ENCODE results near the gene NSG1. TPM values are rescaled to one million over a fixed set of nuclear protein-coding genes. Genes with fewer than 3 reads are reported as not detected.

NSG1 gene
- total RNA-seq, 4 donors from 2014 or later, result 0.44 to 6.5 (median 3.6) TPM

DNA sequence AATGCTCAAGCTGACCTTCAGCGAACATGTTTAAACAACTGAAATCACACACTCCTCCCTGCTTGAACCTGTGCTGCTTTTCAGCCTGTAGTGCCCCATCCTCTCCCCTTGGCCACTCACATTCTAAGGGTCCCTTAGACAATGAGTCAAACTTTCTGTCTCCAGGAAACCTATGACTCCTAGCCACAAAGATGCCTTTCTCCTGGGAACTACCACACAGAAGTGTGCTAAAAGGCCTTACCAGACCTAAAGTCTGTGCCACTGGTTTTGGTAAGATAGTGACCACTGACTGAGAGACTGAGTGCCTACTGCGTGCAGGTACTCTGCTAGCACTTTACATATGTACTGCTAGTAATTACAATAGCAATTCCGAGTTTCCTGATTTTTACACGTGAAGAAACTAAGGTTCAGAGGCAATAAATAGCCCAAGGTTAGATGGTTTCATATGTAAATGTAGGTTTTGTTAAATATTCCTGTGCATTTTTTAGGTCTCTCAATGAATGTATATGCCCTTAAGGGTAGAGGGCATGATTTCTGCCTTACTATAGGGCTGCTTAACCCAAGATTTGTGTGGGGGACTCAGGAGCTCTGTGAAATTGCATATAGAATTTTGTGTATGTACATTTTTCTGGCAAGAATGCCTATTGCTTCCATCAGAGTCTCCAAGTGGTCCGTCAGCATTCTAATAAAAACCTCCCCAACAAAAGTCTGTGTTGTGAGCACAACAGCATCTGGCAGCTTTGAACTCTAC is 71.1 kb downstream of the NSG1 start:
- no peaks in the 10 kb centered on the region for H3K27me3 ChIP-seq
- DNase-seq (ENCODE audit: low spot score in 2 of 2), result no peak
- H3K27ac ChIP-seq, result no peak overlapping the region
- WGBS, 2 donors, result 58 to 69% methylated on average over 5 of the region's 5 CpGs
- TF ChIP-seq POLR2A (IDR thresholded peaks at IDR 0.05) (no peak), EP300 (IDR thresholded peaks at IDR 0.05) (no peak)
- TF ChIP-seq, protein P1, sequence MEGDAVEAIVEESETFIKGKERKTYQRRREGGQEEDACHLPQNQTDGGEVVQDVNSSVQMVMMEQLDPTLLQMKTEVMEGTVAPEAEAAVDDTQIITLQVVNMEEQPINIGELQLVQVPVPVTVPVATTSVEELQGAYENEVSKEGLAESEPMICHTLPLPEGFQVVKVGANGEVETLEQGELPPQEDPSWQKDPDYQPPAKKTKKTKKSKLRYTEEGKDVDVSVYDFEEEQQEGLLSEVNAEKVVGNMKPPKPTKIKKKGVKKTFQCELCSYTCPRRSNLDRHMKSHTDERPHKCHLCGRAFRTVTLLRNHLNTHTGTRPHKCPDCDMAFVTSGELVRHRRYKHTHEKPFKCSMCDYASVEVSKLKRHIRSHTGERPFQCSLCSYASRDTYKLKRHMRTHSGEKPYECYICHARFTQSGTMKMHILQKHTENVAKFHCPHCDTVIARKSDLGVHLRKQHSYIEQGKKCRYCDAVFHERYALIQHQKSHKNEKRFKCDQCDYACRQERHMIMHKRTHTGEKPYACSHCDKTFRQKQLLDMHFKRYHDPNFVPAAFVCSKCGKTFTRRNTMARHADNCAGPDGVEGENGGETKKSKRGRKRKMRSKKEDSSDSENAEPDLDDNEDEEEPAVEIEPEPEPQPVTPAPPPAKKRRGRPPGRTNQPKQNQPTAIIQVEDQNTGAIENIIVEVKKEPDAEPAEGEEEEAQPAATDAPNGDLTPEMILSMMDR (IDR thresholded peaks at IDR 0.05), result no peak
- H3K4me3 ChIP-seq, result no peak overlapping the region
- H3K9me3 ChIP-seq, result peaks cover 0 to 3% (median 0%) of the 10 kb centered on the region in 4 donors
- peaks cover 0 to 90% (median 15%) of the 10 kb centered on the region in 3 donors for H3K36me3 ChIP-seq
- H3K4me1 ChIP-seq, result no peaks in the 10 kb centered on the region

DNA sequence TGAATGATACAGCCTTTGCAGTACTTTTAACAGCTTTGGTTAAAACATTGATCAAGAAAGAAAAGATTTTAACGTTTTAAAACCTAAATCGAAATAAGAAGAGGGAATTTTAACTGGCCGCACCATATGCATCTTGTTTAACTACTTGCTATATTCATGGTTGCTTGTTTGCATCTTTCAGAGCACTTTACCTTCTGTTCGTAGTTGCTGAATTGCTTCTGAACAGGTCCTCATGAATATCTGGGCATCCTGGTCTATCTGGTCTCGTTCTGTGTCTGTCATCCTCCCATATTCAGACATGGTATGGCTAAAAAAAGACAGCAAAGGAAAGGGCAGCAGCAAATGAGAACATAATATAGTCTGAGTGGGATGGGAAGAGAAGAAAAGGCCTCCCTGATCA is 72.3 kb downstream of the NSG1 start:
- peaks cover 0 to 78% (median 9%) of the 10 kb centered on the region in 3 donors for H3K36me3 ChIP-seq
- no peaks in the 10 kb centered on the region for H3K9me3 ChIP-seq
- no peak for TF ChIP-seq POLR2A (IDR thresholded peaks at IDR 0.05)
- TF ChIP-seq, protein P1 (IDR thresholded peaks at IDR 0.05), result no peak
- no peak for TF ChIP-seq EP300 (IDR thresholded peaks at IDR 0.05)
- no peak overlapping the region for H3K27ac ChIP-seq
- 90 to 94% methylated on average over 5 of the region's 5 CpGs for WGBS, 2 donors
- H3K4me3 ChIP-seq, result no peak overlapping the region
- DNase-seq (ENCODE audit: low spot score in 2 of 2), result no peak
- H3K4me1 ChIP-seq, result no peaks in the 10 kb centered on the region
- H3K27me3 ChIP-seq, result no peaks in the 10 kb centered on the region

DNA sequence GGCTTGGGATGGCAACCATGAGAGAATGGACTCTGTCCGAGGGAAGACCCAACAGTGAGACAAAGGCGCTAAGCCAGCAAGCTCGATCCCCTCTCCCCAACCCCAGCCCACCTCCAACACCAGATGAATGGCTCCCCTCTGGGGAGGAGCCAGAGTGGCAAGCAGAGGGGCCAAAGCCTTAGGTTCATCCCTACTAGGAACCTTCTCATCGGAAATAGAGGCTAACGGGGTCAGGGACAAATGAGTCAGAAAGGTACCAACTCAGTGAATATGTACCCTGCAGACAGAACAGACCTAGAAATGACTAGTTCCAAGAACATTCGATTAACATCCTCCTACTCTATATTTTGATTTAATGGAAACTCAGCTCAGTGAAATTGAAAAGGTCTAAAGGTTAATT is 73.9 kb downstream of the NSG1 start:
- H3K27me3 ChIP-seq, result no peaks in the 10 kb centered on the region
- DNase-seq (ENCODE audit: low spot score in 2 of 2), result no peak
- WGBS, 2 donors, result 95 to 97% methylated on average over 6 of the region's 6 CpGs
- no peaks in the 10 kb centered on the region for H3K4me1 ChIP-seq
- no peak for TF ChIP-seq POLR2A (IDR thresholded peaks at IDR 0.05)
- TF ChIP-seq, protein P1 (IDR thresholded peaks at IDR 0.05), result no peak
- TF ChIP-seq EP300 (IDR thresholded peaks at IDR 0.05), result no peak
- H3K27ac ChIP-seq, result no peak overlapping the region
- no peak overlapping the region for H3K4me3 ChIP-seq
- H3K9me3 ChIP-seq, result no peaks in the 10 kb centered on the region
- H3K36me3 ChIP-seq, result peaks cover 0 to 77% (median 9%) of the 10 kb centered on the region in 3 donors

DNA sequence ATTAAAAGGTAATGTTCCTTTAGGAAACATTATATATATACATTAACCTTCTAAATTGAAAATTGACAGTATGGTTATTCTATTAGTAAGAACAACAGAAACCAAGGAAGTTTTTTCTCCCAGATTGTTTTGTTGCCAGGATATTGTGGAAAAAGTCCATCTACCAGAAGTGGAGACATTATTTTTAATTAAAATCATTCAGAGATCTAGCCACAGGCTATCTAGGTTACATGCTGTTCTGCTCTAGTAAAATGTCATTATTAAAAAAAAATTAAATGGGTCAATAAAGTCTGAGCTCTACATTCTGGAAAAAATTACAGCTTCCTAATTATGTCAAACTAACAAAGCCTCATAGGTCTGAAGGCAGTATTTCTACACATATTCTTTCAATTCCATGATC is 74.3 kb downstream of the NSG1 start:
- H3K4me1 ChIP-seq, result no peaks in the 10 kb centered on the region
- no peak for DNase-seq (ENCODE audit: low spot score in 2 of 2)
- H3K9me3 ChIP-seq, result no peaks in the 10 kb centered on the region
- peaks cover 0 to 77% (median 7%) of the 10 kb centered on the region in 3 donors for H3K36me3 ChIP-seq
- TF ChIP-seq, protein P1 (IDR thresholded peaks at IDR 0.05), result no peak
- TF ChIP-seq EP300 (IDR thresholded peaks at IDR 0.05) (no peak), POLR2A (IDR thresholded peaks at IDR 0.05) (no peak)
- H3K27me3 ChIP-seq, result no peaks in the 10 kb centered on the region
- no peak overlapping the region for H3K4me3 ChIP-seq
- H3K27ac ChIP-seq, result no peak overlapping the region

DNA sequence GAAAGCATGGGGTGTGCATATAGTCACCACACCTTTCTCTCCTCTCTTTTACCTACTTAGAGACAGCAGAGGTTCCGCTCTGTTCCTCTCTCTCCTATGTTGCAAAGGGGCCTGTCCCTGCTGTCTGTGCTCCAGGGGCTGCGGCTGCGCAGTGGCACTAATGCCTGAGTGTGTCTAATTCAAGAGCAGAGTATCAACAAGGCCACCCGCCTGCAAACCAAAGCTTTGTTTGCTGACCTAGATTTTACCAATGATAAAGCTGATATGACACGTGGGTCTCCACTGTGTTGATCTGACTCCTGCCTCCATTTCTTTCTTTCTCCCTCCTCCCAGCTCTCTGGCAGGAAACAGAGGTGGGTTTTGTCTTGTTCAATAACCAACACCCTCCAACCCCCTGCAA is 74.9 kb downstream of the NSG1 start:
- 85 to 87% methylated on average over 5 of the region's 5 CpGs for WGBS, 2 donors
- H3K9me3 ChIP-seq, result no peaks in the 10 kb centered on the region
- H3K36me3 ChIP-seq, result peaks cover 0 to 77% (median under 1%) of the 10 kb centered on the region in 3 donors
- H3K4me3 ChIP-seq, result no peak overlapping the region
- no peak for DNase-seq (ENCODE audit: low spot score in 2 of 2)
- H3K4me1 ChIP-seq, result no peaks in the 10 kb centered on the region
- no peaks in the 10 kb centered on the region for H3K27me3 ChIP-seq
- TF ChIP-seq POLR2A (IDR thresholded peaks at IDR 0.05) (no peak), EP300 (IDR thresholded peaks at IDR 0.05) (no peak)
- TF ChIP-seq, protein P1 (IDR thresholded peaks at IDR 0.05), result no peak
- no peak overlapping the region for H3K27ac ChIP-seq
